HuH-7.5 (cell line): ENCODE measurements around the gene ZFYVE28.
"Not testable (repeated sequence)": the region's sequence is repeated elsewhere in the genome, so short reads cannot be mapped to it uniquely, and the experiment has no call there.

ENCODE experiments used
- DNase-seq: peaks from one replicate; pipeline ENCODE4 v3.0.0; 2011; ENCODE audit warnings: low spot score

ZFYVE28 gene

DNA sequence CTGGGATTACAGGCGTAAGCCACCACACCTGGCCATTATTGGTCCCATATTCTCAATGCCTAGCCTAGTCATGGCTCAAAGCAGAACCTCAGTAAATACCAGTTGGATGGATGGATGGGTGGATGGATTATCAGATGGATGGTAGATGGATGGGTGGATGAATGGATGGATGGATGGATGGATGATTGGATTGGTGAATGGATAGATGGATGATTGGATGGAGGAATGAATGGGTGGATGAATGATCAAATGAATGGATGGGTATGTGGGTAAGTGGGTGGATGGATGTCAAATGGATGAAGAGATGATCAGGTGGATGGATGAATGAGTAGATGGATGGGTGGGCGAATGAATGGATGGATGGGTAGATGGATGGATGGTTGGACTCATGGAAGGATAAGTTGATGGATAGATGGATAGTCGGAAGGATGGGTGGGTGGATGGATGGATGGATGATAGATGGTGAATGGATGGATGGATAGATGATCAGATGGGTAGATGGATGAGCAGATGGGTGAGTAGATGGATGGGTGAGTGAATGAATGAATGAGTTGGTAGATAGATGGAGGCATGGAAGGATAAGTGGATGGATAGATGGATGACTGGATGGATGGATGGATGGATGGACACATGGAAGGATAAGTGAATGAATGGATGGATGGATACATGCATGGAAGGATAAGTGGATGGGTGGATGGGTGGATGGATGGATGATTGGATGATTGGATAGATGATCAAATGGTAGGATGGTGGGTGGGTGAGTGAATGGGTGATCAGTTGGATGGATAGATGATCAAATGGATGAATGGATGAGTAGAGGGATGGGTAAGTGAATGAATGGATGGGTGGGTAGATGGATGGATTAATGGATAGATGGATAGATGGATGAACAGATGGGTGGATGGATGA is 28.5 kb upstream of the ZFYVE28 start:
- DNase-seq, result no peak

DNA sequence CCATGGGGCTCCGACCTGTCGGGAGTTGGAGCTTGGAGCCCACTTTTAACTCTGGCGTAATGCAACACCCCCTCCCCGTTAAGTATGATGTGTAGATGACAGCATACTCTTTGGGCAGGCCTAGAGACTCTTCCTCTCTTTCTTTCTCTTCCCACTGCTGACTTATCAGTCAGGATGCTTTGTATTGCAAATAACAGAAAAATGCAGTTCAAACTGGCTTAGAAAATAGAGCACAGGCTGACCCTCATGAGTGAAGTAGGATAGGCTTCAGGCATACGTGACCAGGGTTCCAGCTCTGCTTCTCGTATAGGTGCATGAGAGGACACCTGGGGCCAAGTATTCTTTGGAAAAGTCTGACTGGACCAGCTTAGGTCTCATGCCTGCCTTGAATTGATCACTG is 27.1 kb upstream of the ZFYVE28 start:
- no peak for DNase-seq

DNA sequence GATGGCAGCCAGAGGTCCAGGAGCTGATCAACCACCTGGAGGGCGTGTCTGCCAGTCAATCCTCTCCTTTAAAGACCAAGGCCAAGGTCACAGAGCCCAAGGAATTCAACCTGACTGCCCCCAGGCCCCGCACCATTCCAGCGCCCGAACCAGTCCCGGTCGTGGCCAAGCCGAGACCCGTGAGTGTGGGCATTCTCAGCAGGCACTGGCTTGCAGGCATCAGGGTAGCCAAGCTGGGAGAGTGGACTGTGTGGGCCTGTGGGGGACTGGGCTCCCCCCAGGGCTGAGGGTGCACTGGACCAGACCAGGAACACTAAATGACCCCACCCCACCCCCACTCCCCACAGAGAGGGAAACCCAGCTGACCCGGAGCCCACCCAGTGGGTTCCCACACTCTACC is 26.7 kb upstream of the ZFYVE28 start:
- no peak for DNase-seq

DNA sequence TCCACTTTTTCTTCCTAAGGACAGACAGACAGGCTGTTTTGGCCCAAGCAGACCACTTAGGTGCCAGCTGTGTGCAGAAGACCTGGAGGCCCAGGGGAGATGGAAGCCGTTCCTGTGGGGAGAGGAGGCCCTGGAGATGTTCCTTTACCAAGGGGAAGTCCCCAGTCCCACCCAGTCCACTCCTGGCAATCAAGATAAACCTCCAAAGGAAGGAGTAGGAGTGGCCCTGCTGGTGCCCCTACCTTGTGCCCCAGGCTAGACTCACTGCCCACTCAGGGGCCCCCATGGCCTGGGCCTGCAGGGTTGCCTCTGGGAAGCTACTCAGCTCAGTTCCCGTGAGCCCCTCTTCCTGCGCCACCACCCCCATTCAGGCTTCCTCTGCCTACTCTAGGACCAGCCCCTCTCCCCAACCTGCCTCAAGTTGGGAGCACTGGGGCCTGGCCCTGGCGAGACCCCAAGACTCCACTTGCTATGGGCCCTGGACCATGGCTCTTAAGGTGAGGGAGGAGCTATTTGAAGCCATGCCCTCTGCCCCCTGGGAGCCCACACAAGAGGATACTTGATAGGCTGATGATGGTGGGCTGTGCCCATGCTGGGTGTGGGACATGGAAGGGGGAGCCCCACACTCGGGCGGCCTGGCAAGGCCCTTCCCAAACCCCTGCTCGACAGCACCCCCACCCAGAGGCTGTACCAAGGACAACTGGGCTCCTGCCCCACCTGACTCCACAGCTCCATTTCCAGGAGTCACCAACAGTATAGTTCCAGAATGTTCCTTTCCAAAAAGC is 25.7 kb upstream of the ZFYVE28 start:
- no peak for DNase-seq

DNA sequence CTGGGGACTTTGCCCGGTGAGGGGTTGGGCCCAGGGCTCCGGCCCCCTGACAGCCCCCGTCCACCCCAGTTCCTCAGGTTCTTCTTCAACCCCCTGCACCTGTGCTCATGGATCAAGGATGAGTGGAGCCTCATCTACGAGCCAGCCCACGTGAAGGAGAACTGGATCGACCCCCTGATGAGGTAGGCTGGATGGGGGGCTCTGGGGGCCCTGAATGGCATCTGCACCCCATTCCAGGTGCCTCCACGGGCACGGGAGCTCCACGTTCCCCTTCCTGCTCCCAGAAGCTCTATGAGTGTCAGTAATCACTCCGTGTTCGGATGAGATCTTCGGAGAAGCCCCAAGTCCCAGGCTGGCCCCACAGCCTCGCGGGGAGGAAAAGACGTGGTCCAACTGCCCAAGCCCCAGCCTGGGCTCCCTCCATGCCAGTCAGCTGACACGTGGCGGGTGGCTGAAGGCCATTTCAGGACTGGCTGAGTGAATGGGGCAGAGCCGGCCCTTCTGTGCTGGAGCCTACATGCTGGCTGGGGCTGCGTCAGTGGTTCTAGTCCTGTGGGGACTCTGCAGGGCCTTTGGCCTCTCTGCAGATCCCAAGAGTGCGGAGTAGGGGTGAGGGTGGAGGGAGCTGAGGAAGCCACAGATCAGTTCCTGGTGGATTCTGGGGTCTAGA is 24.8 kb upstream of the ZFYVE28 start:
- DNase-seq, result no peak

DNA sequence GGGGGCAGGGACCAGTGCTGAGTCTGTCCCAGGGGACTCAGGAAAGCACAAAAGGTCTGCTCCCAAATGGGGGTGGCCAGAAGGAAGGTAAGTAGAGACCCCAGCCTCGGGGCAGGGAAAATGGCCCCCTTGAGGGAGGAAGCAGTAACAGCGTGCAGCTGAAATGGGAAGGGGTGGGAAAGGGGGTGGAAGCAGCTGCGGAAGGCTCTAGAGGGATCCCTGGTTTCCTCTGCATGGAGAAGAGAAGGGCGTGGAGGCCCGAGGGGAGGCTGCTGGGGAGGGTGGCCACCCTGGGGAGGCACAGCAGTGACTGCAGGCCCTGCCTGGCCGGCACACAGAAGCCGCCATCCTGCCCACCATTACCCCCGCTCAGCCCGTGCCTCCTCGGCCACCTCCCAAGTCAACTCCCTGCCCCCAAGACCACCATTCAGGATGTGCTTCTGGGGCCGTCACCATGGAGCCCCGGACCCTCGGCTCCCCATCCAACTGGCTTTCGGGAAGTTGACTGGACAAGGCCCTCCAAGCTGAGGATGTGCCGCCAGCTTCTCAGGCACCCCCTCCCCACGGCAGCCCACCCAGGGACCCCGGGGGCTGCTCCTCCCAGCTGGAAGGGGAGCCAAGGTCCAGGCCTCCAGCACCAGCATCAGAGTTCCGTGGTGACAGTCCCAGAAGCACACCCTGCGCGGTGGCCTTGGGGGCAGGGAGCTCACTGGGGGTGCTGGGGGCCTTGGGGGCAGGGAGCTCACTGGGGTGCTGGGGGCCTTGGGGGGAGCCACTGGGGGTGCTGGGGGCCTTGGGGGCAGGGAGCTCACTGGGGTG is 23.9 kb upstream of the ZFYVE28 start:
- peak; percentile 55 for DNase-seq

DNA sequence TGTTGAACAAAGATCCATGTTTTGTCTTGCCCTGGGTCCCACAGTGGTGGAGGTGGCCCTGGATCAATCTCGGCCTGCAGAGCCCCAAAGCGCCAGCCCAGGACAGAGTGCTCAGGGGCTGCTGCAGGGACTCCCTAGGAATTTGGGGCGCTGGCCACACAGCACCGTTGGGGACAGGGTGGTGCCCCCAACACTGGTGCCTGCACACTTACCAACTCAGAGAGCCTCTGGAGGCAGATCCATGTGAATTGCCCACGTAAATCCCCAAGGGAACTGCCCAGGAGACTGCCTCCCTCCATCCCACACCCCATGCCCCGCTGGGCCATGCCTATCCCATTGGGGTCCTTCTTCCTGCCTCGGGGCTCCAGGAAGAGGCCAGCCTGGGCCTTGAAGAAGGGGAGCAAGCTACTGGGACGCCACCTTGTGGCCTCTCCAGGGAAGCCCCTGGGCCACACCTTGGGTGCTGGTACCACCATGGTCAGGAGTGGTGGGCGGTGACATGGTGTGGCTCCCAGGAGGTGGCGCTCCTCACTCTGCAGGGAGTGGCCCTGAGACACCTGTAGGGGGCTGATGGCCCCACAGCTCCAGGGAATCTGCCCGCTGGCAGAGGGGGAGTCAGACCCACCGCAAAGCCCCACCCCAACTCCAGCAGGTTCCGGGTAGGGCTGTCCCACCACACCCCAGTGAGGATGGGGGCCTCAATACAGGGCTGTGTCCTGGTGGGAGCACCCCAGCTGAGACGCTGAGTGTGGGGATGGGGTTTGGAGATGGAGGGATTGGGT is 23.1 kb upstream of the ZFYVE28 start:
- DNase-seq, result peak; percentile 94

DNA sequence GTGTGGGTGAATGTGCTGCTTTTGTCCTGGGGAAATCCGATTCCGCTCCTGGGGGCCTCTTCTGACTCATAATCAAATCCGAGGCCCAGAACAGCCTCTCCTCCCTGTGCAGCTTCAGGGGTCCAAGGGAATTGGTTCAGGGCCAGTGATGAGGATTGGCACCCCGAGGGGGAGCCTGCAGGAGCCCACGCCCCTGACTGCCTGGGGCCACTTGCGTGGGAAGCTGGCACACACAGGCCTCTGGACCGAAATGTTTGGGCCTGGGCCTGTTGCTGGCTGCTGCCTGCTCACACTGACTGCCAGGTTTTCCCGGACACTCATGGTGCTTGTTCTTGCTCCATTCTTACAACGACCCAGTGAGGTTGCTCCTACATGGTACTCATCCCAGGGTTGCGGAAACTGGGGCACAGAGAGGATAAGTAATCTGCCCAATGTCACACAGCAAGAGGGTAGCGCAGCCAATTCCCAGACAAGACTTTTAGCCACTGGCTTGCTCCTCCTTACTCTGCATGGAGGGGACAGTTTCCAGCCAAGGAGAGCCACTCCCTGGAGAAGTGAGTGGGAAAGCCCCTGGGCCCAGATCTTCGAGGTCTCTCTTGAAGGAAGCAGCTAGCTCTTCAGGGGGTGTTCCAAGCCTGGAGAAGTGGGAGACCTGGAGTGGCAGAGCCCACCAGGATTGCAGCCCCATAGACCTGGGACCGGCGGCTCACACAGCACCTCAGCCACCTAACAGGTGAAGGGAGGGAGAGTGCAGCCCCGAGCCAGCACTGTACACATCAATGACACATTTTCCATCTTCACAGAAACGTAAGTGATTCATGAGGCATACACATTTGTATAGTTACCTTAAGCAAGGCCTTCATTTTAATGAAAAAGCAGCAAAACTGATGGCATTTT is 20.6 kb upstream of the ZFYVE28 start:
- no peak for DNase-seq

DNA sequence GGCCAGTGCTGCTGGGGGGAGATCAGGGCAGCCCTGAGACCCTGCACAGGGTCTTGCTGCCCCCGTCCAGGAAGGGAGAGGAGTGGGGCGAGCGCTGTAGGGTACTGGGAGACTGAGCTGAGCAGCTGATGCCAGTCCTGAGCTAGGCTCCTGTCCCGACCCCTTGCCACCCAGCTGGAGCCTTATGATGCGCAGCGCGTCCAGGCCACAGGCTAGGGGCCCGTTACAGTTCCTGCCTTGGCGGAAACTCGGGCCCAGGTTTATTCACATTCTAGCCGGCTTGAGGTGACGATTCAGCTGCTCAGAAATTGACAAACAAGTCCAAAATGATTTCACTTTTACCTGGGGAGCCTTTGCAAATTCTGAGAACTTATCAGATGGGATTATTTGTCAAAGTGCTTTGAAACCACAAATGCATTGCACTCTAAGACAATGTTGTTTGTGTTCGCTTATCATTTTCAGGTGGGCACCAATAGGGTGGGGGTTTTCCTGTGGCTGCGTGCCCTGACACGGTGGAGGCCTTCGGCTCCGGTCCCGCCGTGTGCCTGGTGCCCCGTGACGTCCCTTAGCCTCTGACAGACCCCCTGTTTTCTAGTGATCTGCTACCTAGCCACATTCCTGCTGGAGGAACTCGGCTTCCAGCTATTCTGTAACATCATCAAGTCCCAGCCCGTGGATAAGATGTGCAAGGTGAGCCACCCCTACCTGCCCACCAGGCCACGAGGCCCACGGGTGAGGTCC is 19.2 kb upstream of the ZFYVE28 start:
- no peak for DNase-seq

DNA sequence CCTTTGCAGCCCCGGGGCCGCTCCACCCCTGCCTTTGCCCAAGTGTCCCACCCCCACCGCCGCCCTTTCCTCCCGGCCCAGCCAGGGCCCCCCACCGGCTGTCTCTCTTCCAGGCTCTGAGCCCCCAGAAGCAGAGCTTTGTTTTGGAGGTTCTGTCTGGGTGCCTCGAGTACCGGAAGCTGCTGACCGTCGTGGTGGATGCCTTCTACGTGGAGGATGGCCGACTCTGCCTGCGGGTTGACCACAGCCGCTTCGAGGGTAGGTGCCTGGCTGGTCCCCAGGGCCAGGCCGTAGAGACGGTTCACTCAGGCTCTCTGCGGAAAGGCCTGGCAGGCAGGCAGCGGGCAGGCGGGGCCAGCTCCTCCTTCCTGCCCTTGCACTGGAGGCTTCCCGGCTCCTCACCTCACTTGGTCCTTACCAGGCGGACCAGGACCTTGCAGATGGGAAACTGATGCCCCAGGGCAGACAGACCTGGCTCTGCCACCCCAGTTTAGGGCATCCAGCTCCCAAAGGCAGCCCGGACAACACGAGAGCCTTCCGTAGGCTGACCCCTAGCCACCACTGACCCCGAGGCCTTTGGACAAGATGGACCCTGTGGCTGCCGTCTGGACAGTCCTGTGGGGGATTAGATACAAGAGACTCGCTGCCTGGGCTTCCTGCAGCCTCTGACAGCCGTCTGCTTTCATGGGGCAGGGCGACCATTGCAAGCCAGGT is 18.5 kb upstream of the ZFYVE28 start:
- no peak for DNase-seq

DNA sequence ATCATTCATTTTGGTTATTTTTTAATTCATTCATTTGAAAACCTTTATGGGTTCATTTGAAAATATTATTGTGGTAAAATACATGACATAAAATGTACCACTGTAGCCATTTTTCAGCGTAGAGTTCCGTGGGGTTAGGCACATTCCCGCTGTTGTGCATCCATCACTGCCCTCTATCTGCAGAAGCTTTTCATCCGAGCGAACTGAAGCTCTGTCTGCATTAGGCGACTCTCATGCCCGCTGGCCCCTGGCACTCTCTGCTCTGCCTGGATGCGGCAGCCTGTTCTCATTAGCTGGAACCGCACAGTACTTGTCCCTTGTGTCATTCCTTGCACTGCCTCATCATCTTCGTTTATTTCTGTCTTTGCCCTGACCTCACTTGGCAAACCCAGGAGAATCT is 17.9 kb upstream of the ZFYVE28 start:
- DNase-seq, result no peak

DNA sequence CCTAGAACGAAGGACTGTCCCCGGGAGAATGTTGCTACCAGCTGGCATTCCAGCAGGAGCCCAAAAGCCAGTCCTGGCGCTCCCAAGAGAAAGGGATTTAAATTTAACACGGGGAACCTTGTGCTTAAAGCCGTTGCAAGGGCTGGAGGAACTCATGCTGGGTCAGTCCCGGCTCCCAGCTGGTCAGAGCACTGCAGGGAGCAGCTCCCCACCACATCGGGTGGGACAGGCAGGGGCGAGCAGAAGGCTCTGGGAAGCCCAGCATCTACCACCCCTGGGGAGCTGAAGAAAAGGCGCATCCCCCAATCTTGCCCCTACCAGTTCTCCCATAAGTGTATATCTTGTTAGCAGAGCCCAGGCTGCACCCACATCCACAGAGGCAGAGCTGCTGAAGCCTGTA is 16.0 kb upstream of the ZFYVE28 start:
- no peak for DNase-seq

DNA sequence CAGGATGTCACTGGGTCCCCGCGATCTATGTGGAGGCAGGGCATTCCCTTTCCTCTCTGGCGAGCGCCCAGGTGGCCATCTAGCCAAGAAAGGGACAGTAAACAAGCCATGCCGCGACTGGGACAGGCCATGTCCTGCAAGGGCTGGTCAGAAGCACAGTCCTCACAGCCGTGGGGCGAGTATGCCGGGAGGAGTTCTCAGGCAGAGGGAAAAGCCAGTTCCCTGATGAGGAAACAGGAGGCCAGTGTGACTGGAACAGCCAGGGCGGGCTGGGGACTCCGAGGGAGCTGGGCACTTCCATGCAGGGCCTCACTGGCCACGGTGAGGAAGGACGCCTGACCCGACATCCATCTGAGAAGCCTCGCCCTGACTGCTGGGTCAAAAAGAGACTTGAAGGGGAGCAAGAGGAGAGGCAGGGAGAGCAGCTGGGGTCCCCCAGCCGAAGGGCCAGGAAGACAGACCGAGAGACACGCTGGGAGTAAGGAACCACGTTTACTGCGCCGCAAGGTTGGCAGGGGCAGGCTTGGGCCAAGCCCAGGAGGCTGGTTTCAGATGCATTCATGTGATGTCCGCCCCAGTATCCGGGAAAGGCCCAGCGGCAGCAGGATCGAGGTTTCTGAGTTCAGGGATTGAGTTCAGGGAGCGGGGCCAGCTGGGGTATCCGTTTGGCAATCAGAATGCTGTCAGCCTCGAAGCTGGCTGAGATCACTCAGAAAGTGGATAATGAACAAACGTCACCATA is 15.3 kb upstream of the ZFYVE28 start:
- no peak for DNase-seq

DNA sequence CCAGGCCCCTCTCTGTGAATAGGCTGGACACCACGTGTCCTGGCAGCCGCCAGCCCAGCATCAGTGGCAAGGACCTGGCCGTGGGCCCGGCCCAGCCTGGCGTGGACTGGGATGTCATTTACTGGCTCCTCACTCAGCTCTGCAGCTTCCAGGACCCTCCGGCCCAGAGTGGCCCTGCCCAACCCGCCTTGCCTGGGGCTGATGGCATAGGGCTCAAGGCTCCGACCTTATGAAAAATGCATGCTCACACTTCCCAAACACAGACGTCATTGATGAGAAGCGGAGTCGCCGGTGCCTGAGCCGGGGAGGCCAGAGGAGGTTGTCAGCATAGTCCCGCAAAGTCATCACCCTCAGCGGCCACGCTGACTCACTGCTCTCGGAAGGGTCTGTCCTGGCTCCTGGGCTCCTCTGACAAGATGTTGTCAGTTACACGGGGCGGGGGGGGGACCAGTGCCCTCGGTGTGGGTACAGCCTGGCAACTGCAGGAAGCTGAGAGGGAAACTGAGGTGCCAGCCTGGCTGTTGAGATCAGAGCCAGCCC is 14.6 kb upstream of the ZFYVE28 start:
- DNase-seq, result no peak

DNA sequence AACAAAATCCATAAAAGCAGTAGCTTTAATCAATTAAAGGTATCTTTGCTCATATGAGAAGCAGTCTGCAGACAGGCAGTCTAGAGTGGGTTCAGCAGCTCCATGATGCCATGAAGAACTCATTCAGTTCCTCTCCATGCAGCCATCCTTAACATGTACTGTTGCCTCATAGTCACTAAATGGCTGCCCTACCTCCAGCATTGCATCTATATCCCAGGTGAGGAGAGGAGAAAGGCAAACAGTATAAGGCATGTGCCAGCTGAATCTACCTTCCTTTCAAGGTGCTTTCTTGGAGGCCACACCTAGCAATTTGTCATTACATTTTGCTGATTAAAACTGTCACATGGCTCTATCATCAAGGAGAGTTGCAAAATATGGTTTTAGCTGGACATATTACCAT is 13.6 kb upstream of the ZFYVE28 start:
- no peak for DNase-seq

DNA sequence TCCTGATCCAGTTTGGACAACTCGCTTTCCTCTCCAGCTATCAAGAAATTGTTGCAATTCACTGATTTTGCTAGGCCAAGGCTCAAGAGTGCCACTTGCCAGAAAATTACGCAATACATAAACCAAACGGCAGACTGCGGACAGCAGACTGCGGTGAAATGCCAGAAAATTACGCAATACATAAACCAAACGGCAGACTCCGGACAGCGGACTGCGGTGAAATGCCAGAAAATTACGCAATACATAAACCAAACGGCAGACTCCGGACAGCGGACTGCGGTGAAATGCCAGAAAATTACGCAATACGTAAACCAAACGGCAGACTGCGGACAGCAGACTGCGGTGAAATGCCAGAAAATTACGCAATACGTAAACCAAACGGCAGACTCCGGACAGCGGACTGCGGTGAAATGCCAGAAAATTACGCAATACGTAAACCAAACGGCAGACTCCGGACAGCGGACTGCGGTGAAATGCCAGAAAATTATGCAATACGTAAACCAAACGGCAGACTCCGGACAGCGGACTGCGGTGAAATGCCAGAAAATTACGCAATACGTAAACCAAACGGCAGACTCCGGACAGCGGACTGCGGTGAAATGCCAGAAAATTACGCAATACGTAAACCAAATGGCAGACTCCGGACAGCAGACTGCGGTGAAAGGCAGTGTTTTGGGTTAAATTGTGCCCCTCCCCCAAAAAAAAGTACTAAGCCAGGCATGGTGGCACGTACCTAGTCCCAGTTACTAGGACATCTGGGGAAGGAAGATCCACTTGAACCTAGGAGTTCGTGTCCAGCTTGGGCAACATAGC is 11.7 kb upstream of the ZFYVE28 start:
- not testable (repeated sequence) for DNase-seq
